HepG2 (cell line): ENCODE results near the gene ANKRD29. TPM values are rescaled to one million over a fixed set of nuclear protein-coding genes. Genes with fewer than 3 reads are reported as not detected.

Source experiments
- ZNF660 ChIP-seq: sonication (generic); formaldehyde crosslinking; IDR thresholded peaks from 2 replicates; pipeline ENCODE4 v1.5.1; 2020; ENCODE audit warnings: mild to moderate bottlenecking, low read depth, missing genetic modification reagents, borderline replicate concordance
- polyA plus RNA-seq, 8 experiments: library from polyadenylated mRNA; depleted of rRNA in 3 of 8; stranded (reverse) in 7 of 8; unstranded in 1 of 8; fragments of >200 nt; fragmentation: Illumina TruSeq in 4 of 8; extraction: Trizol in 4 of 8; gene quantifications; 2 replicates each; pipeline versions ENCODE4 v1.2.1 to v1.2.3, GENCODE V29; 2011 to 2016; ENCODE audit warnings: low read depth in 4 of 8, missing spikeins in 1 of 8, mixed read lengths in 1 of 8; ENCODE audit not compliant: insufficient read depth in 1 of 8
- total RNA-seq, 5 experiments: library from RNA; depleted of rRNA; stranded (reverse); fragments of >200 nt; fragmentation: Illumina TruSeq; extraction: Trizol; gene quantifications; 2 replicates each; pipeline ENCODE4 v1.2.3, GENCODE V29; 2016; ENCODE audit warnings: low read depth in 1 of 5
- TF ChIP-seq, protein P1 (sequence below): IDR thresholded peaks from 2 replicates; pipeline ENCODE4 v1.6.1; 2016; ENCODE audit warnings: low read depth, missing genetic modification reagents, missing compliant biosample characterization
- TF ChIP-seq, protein P2 (sequence below): sonication (generic); formaldehyde crosslinking; IDR thresholded peaks from 2 replicates; pipeline ENCODE4 v1.9.0; 2022; ENCODE audit warnings: missing genetic modification reagents, mild to moderate bottlenecking, borderline replicate concordance

ANKRD29 gene
- total and polyA plus RNA-seq, 2 of the 13 experiments (the other 11 are each of a cell fraction or from before 2014, with no cell fraction given), result not detected

DNA sequence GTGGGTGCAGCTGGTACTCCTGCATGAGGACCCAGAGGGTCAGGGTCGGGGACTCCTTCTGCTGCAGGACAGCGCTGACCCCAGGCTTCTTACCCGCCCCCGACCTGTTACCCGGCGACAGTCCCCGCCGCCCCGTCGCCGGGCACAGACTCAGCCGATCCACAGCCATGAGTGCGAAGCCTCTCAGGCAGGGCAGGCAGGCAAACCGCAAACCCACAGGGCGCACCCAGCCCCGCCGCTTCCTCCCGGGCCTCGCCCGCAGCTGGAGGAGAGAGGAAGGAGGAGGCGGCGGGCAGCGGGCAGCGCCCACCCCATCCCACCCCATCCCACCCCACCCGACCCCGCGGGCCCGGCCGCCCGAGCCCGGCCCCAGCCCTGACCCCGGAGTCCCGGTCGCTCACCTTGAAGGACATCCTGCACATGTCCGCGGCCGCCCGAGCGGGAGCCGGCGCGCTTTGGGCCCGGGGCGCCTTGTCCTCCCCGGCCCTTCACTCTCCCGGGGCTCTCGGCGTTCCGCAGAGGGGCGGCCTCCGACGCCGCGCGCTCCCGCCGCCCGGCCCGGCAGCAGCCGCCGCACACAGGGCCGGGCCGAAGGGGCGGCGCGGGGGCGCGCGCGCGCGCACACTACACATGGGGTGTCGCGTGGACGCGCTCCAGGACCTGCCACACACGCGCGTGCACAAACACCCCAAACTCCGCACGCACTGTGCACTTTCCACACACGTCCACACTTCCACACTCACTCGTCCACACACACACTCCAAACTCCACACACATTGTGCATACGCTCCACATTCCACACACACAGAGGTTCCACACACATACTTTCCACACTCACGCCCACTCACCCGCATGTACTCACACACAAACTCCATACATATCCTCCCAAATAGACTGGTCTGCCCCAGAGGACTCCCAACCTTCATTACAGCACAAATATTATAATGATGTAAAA is at the start of gene ANKRD29 (continued):
- TF ChIP-seq, protein P1, sequence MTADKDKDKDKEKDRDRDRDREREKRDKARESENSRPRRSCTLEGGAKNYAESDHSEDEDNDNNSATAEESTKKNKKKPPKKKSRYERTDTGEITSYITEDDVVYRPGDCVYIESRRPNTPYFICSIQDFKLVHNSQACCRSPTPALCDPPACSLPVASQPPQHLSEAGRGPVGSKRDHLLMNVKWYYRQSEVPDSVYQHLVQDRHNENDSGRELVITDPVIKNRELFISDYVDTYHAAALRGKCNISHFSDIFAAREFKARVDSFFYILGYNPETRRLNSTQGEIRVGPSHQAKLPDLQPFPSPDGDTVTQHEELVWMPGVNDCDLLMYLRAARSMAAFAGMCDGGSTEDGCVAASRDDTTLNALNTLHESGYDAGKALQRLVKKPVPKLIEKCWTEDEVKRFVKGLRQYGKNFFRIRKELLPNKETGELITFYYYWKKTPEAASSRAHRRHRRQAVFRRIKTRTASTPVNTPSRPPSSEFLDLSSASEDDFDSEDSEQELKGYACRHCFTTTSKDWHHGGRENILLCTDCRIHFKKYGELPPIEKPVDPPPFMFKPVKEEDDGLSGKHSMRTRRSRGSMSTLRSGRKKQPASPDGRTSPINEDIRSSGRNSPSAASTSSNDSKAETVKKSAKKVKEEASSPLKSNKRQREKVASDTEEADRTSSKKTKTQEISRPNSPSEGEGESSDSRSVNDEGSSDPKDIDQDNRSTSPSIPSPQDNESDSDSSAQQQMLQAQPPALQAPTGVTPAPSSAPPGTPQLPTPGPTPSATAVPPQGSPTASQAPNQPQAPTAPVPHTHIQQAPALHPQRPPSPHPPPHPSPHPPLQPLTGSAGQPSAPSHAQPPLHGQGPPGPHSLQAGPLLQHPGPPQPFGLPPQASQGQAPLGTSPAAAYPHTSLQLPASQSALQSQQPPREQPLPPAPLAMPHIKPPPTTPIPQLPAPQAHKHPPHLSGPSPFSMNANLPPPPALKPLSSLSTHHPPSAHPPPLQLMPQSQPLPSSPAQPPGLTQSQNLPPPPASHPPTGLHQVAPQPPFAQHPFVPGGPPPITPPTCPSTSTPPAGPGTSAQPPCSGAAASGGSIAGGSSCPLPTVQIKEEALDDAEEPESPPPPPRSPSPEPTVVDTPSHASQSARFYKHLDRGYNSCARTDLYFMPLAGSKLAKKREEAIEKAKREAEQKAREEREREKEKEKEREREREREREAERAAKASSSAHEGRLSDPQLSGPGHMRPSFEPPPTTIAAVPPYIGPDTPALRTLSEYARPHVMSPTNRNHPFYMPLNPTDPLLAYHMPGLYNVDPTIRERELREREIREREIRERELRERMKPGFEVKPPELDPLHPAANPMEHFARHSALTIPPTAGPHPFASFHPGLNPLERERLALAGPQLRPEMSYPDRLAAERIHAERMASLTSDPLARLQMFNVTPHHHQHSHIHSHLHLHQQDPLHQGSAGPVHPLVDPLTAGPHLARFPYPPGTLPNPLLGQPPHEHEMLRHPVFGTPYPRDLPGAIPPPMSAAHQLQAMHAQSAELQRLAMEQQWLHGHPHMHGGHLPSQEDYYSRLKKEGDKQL (CRISPR knock-in tag), result no peak
- no peak for TF ChIP-seq ZNF660 (CRISPR knock-in tag)
- TF ChIP-seq, protein P2, sequence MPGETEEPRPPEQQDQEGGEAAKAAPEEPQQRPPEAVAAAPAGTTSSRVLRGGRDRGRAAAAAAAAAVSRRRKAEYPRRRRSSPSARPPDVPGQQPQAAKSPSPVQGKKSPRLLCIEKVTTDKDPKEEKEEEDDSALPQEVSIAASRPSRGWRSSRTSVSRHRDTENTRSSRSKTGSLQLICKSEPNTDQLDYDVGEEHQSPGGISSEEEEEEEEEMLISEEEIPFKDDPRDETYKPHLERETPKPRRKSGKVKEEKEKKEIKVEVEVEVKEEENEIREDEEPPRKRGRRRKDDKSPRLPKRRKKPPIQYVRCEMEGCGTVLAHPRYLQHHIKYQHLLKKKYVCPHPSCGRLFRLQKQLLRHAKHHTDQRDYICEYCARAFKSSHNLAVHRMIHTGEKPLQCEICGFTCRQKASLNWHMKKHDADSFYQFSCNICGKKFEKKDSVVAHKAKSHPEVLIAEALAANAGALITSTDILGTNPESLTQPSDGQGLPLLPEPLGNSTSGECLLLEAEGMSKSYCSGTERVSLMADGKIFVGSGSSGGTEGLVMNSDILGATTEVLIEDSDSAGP (CRISPR knock-in tag), result no peak
